Panc1 (cell line): ENCODE measurements around the gene ROGDI.

Experiments used
- CTCF ChIP-seq: fragments of 450-650 bp; IDR thresholded peaks from 2 replicates; pipeline ENCODE4 v1.5.1; 2017; ENCODE audit warnings: mild to moderate bottlenecking
- POLR2AphosphoS5 ChIP-seq: IDR thresholded peaks from 2 replicates; pipeline ENCODE4 v1.6.1; 2012; ENCODE audit warnings: mild to moderate bottlenecking, low read depth, low read length, moderate library complexity
- REST ChIP-seq, 2 experiments: IDR thresholded peaks; 2 replicates each; pipeline ENCODE4 v1.6.1; 2011 to 2012; ENCODE audit warnings: low read depth in 2 of 2, control low read depth in 1 of 2, low read length in 1 of 2, mild to moderate bottlenecking in 1 of 2, moderate library complexity in 1 of 2; ENCODE audit not compliant: insufficient read depth in 1 of 2

GRCh38 chr16:4850211-4850610 is 47.8 kb upstream of the ROGDI start:
- no peak for TF ChIP-seq CTCF
- TF ChIP-seq REST (IDR thresholded peaks at IDR 0.05; ENCODE audit: insufficient read depth in 1 of 2, low read depth in 2 of 2, low read length in 1 of 2), result no peak
- TF ChIP-seq POLR2AphosphoS5, result no peak
